Stimulated activated CD4-positive, alpha-beta T cell treated with anti-CD3 and anti-CD28 coated beads, Interleukin-12 subunit alpha, Interleukin-12 subunit beta, amount 100 ng/mL, for 4 hours (primary cell): ENCODE results near the gene ADARB1.

Experiments
- DNase-seq: peaks from one replicate; pipeline ENCODE4 v3.0.0-alpha.2; 2020

Gene ADARB1

GRCh38 chr21:45257673-45258341 lies 183.4 kb downstream of the ADARB1 start:
- no peak for DNase-seq

GRCh38 chr21:45258466-45258865 lies 184.1 kb downstream of the ADARB1 start:
- no peak for DNase-seq

- DNase-seq, result no peak
These were observed 184.9 kb downstream of the ADARB1 start for GRCh38 chr21:45259206-45259840.

GRCh38 chr21:45260191-45260825 lies 185.9 kb downstream of the ADARB1 start:
- DNase-seq, result no peak

GRCh38 chr21:45261093-45261492 lies 186.7 kb downstream of the ADARB1 start:
- no peak for DNase-seq

- no peak for DNase-seq
These were observed 187.7 kb downstream of the ADARB1 start for GRCh38 chr21:45262041-45262581.

GRCh38 chr21:45262616-45263015 lies 188.2 kb downstream of the ADARB1 start:
- no peak for DNase-seq

GRCh38 chr21:45263534-45263933 lies 189.2 kb downstream of the ADARB1 start:
- DNase-seq, result no peak

GRCh38 chr21:45264146-45264911 lies 189.9 kb downstream of the ADARB1 start:
- no peak for DNase-seq

- DNase-seq, result no peak
These were observed 190.6 kb downstream of the ADARB1 start for GRCh38 chr21:45264912-45265515.

GRCh38 chr21:45265721-45266517 lies 191.5 kb downstream of the ADARB1 start:
- no peak for DNase-seq

GRCh38 chr21:45266518-45267389 lies 192.4 kb downstream of the ADARB1 start:
- DNase-seq, result peak; percentile 12

- DNase-seq, result no peak
These were observed 193.0 kb downstream of the ADARB1 start for GRCh38 chr21:45267390-45267760.

- no peak for DNase-seq
These were observed 195.5 kb downstream of the ADARB1 start for GRCh38 chr21:45269861-45270260.

GRCh38 chr21:45270306-45270821 lies 196.0 kb downstream of the ADARB1 start:
- no peak for DNase-seq
